Vagina (tissue), 2 donors: Measurements from ENCODE around the gene ASTL.

Experiments
- POLR2A ChIP-seq, 2 donors: fragments of 450-650 bp; IDR thresholded peaks; one replicate each; pipeline ENCODE4 v1.6.1; 2017; ENCODE audit warnings: antibody characterized with exemption in 2 of 2, mild to moderate bottlenecking in 2 of 2, moderate library complexity in 2 of 2
- POLR2AphosphoS5 ChIP-seq, 2 donors: sonication (generic); formaldehyde crosslinking; IDR thresholded peaks; one replicate each; pipeline ENCODE4 v1.9.0; 2017; ENCODE audit warnings: antibody characterized with exemption in 2 of 2, mild to moderate bottlenecking in 2 of 2, low read depth in 1 of 2; ENCODE audit not compliant: insufficient read depth in 1 of 2
- TF ChIP-seq, protein P1 (sequence below), 3 experiments: fragments of 450-650 bp in 2 of 3; fragments of 200-600 bp in 1 of 3; sonication (generic) in 1 of 3; IDR thresholded peaks; one replicate each; pipeline ENCODE4 v1.5.1; 2017 to 2019; ENCODE audit warnings: antibody characterized with exemption in 3 of 3, mild to moderate bottlenecking in 2 of 3, moderate library complexity in 2 of 3

- TF ChIP-seq POLR2A (IDR thresholded peaks at IDR 0.05), result no peak
- TF ChIP-seq, protein P1, sequence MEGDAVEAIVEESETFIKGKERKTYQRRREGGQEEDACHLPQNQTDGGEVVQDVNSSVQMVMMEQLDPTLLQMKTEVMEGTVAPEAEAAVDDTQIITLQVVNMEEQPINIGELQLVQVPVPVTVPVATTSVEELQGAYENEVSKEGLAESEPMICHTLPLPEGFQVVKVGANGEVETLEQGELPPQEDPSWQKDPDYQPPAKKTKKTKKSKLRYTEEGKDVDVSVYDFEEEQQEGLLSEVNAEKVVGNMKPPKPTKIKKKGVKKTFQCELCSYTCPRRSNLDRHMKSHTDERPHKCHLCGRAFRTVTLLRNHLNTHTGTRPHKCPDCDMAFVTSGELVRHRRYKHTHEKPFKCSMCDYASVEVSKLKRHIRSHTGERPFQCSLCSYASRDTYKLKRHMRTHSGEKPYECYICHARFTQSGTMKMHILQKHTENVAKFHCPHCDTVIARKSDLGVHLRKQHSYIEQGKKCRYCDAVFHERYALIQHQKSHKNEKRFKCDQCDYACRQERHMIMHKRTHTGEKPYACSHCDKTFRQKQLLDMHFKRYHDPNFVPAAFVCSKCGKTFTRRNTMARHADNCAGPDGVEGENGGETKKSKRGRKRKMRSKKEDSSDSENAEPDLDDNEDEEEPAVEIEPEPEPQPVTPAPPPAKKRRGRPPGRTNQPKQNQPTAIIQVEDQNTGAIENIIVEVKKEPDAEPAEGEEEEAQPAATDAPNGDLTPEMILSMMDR (IDR thresholded peaks at IDR 0.05), result no peak
- TF ChIP-seq POLR2AphosphoS5 (IDR thresholded peaks at IDR 0.05; ENCODE audit: insufficient read depth in 1 of 2, low read depth in 1 of 2), result no peak
These were observed 40.1 kb downstream of the ASTL start for GRCh38 chr2:96097951-96098823.
